HCT116 (cell line): ENCODE results near the gene DELE1. TPM values are rescaled to one million over a fixed set of nuclear protein-coding genes. Genes with fewer than 3 reads are reported as not detected.
A peak's percentile ranks its signal among the peaks of the same experiment; 100 is the strongest.

ENCODE experiments used
- ATAC-seq: fragments of 200-7000 bp; cut with Tn5 transposase; 2 replicates; pipeline ENCODE4 v1.9.1; 2020; ENCODE audit warnings: mild to moderate bottlenecking, moderate library complexity
- BruUV-seq: library from RNA; stranded (reverse); fragments of 400-500 nt; replicated peaks from 2 replicates; lab custom pipeline; 2021; lab: Mats Ljungman, UMichigan
- CTCF ChIA-PET: fragments of 300-600 bp; sonication (Branson Sonifier 250); formaldehyde crosslinking; loops from one replicate; lab custom pipeline; 2021; ENCODE audit warnings: antibody characterized with exemption; lab: Charles Lee
- POLR2A ChIA-PET: fragments of 300-600, 350-600 bp; sonication (Branson Sonifier 250); formaldehyde crosslinking; loops from one replicate; lab custom pipeline; 2021; ENCODE audit warnings: antibody characterized with exemption; lab: Charles Lee
- RAD21 ChIA-PET, 2 experiments: fragments of 300-600 bp; sonication (Branson Sonifier 250); formaldehyde crosslinking; loops; one replicate each; lab custom pipeline; 2023; ENCODE audit warnings: low total read pairs in 2 of 2; ENCODE audit not compliant: uncharacterized antibody in 2 of 2, unreplicated experiment in 2 of 2, low non-redundant PET in 1 of 2; lab: Charles Lee
- DNase-seq: peaks from one replicate; pipeline ENCODE4 v3.0.0-alpha.2; 2010; ENCODE audit warnings: low read depth, low spot score
- H2AFZ ChIP-seq: fragments of 200-600 bp; shearing (Covaris generic), sonication (generic); 2 replicates; pipeline ENCODE4 v1.6.1; 2017; ENCODE audit warnings: low read depth, mixed run types, mixed read lengths, antibody characterized with exemption, low read length; ENCODE audit not compliant: poor library complexity, severe bottlenecking
- H3K27ac ChIP-seq: 2 replicates; pipeline ENCODE4 v1.5.1; 2012; ENCODE audit warnings: low read depth, low read length
- H3K27me3 ChIP-seq: fragments of 200-600 bp; sonication (generic); 2 replicates; pipeline ENCODE4 v1.6.1; 2016; ENCODE audit warnings: mixed run types, low read length, mixed read lengths; ENCODE audit not compliant: insufficient read depth
- H3K36me3 ChIP-seq, 2 experiments: fragments of 200-500 bp in 1 of 2; fragments of 200-600 bp in 1 of 2; sonication (Bioruptor generic) in 1 of 2; sonication (generic) in 1 of 2; 2 replicates each; pipeline versions ENCODE4 v1.5.1 to v1.6.1; 2014 to 2016; ENCODE audit warnings: low read length in 2 of 2, inconsistent platforms in 1 of 2, mixed read lengths in 1 of 2, mixed run types in 1 of 2; ENCODE audit not compliant: insufficient read depth in 2 of 2, control insufficient read depth in 1 of 2
- H3K4me1 ChIP-seq, 2 experiments: fragments of 200-600 bp in 1 of 2; sonication (generic) in 1 of 2; 2 replicates each; pipeline versions ENCODE4 v1.5.1 to v1.6.1; 2012 to 2017; ENCODE audit warnings: low read length in 2 of 2, inconsistent platforms in 1 of 2, mild to moderate bottlenecking in 1 of 2, mixed read lengths in 1 of 2, mixed run types in 1 of 2, moderate library complexity in 1 of 2; ENCODE audit not compliant: insufficient read depth in 2 of 2, control insufficient read depth in 1 of 2
- H3K4me2 ChIP-seq: fragments of 200-600 bp; sonication (generic); 2 replicates; pipeline ENCODE4 v1.6.1; 2017; ENCODE audit warnings: mixed run types, low read length, mixed read lengths
- H3K4me3 ChIP-seq, 2 experiments: fragments of 200-600 bp in 1 of 2; sonication (generic) in 1 of 2; replicated peaks in 1 of 2; 2 replicates each; pipeline ENCODE4 v1.5.1; 2011 to 2016; ENCODE audit warnings: low read length in 2 of 2, control low read depth in 1 of 2, low read depth in 1 of 2, mild to moderate bottlenecking in 1 of 2, mixed read lengths in 1 of 2, mixed run types in 1 of 2
- H3K79me2 ChIP-seq: fragments of 200-600 bp; sonication (generic); 2 replicates; pipeline ENCODE4 v1.6.1; 2017; ENCODE audit warnings: mild to moderate bottlenecking, mixed run types, low read length, moderate library complexity, mixed read lengths; ENCODE audit not compliant: insufficient read depth
- H3K9ac ChIP-seq: fragments of 200-600 bp; sonication (generic); 2 replicates; pipeline ENCODE4 v1.6.1; 2016; ENCODE audit warnings: low read length, mixed read lengths
- H3K9me2 ChIP-seq: fragments of 200-600 bp; sonication (generic), shearing (Covaris generic); 2 replicates; pipeline ENCODE4 v1.6.1; 2017; ENCODE audit warnings: mixed run types, mild to moderate bottlenecking, moderate library complexity; ENCODE audit not compliant: insufficient read depth
- H3K9me3 ChIP-seq, 2 experiments: fragments of 200-500 bp in 1 of 2; fragments of 200-600 bp in 1 of 2; sonication (Bioruptor generic) in 1 of 2; sonication (generic) in 1 of 2; 2 replicates each; pipeline ENCODE4 v1.6.1; 2014 to 2017; ENCODE audit warnings: low read length in 2 of 2, mixed read lengths in 2 of 2, inconsistent platforms in 1 of 2, low read depth in 1 of 2, mild to moderate bottlenecking in 1 of 2, mixed run types in 1 of 2, moderate library complexity in 1 of 2; ENCODE audit not compliant: control insufficient read depth in 1 of 2, insufficient read depth in 1 of 2
- H4K20me1 ChIP-seq: fragments of 200-600 bp; sonication (generic), shearing (Covaris generic); 2 replicates; pipeline ENCODE4 v1.6.1; 2017; ENCODE audit warnings: mixed run types, mild to moderate bottlenecking, moderate library complexity; ENCODE audit not compliant: insufficient read depth
- CEBPB ChIP-seq: IDR thresholded peaks from 2 replicates; pipeline ENCODE4 v1.6.1; 2012; ENCODE audit warnings: low read depth
- EGR1 ChIP-seq: IDR thresholded peaks from 2 replicates; pipeline ENCODE4 v1.6.1; 2012; ENCODE audit warnings: low read depth
- EZH2 ChIP-seq: fragments of 200-600 bp; sonication (generic); IDR thresholded peaks from 2 replicates; pipeline ENCODE4 v1.6.1; 2017; ENCODE audit warnings: antibody characterized with exemption, mixed run types
- FOSL1 ChIP-seq: IDR thresholded peaks from 2 replicates; pipeline ENCODE4 v1.6.1; 2012; ENCODE audit warnings: low read depth
- SRF ChIP-seq: IDR thresholded peaks from 2 replicates; pipeline ENCODE4 v1.6.1; 2012; ENCODE audit warnings: low read depth
- TCF7L2 ChIP-seq: IDR thresholded peaks from 2 replicates; pipeline ENCODE4 v1.7.0; 2011; ENCODE audit warnings: borderline replicate concordance, inconsistent platforms; ENCODE audit not compliant: insufficient read depth, insufficient read length; ENCODE audit errors: extremely low read depth
- ZFX ChIP-seq: fragments of 450-650 bp; IDR thresholded peaks from 2 replicates; pipeline ENCODE4 v1.6.1; 2017
- intact Hi-C: fragments of 100-400 bp; cut with micrococcal nuclease; formaldehyde crosslinking; loops from 2 replicates; pipeline ENCODE4 v1.10.0; 2022
- total RNA-seq: library from RNA; stranded (reverse); gene quantifications from one replicate; pipeline ENCODE4 v1.2.1, GENCODE V29; 2021; ENCODE audit not compliant: unreplicated experiment
- TF ChIP-seq, protein P1 (sequence below): IDR thresholded peaks from 2 replicates; pipeline ENCODE4 v1.6.1; 2012

Gene DELE1
- total RNA-seq, 1 experiment from 2014 or later, result 74.1 TPM

DNA sequence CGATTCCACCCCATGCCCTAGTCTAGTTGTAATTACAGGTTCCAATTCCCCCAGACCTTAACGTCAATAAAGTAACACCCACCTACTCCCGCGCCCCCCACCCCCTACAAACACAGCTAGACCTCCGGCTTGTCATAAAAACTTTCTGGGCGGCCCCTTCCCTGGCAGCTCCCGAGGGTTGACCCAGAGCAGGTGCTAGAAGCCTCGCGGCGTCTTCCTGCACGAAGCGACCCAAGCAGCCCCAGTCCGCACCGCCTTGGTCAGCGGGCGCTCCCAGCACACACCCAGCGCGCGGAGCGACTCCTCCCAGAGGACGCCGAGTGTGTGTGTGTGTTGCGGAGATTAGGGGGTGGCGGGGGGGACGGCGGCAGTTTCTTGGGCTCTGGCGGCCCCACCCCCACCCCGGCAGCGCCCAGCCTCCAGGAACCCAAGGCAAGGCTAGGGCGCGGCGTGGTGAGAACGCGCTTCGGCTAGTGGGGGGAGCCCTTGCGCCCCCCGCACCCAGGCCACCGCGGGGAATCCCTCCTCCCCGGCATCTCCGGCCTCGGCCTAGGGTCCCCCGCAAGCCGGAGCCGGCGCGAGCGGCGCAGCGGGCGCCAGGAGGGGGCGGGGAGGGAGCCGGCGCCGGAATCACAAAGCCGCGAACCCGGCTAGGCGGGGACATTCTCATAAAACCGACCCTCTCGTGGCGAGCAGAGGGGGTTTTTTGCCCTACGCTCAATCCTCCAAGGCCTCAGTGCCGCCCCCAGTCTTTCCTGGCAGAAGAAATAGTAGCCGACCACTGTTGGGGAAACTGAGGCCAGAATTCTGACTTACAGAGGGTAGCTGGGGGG, 47.7 kb upstream of the DELE1 start:
- Histone ChIP-seq H3K9ac (peak overlapping the region; percentile 76), H3K27ac (peak overlapping the region; percentile 71; the same call in 1 of the 2 replicates), H3K36me3 (no peaks in the 10 kb centered on the region), H3K4me3 (peak overlapping the region; percentile 61 to 87), H3K27me3 (peaks cover 4% of the 10 kb centered on the region; the same call in 1 of the 2 replicates)
- RAD21 ChIA-PET, result interaction anchor here (0.7 to 1.1 kb wide), 3 partner anchors 35 to 211 kb away, joined by 3 to 5 read pairs (median 3); no protein-coding TSS in a partner anchor
- intact Hi-C loops, result loop anchor here (2.0 kb wide), 1 partner anchor 27 kb away; no protein-coding TSS in a partner anchor
- no peak for DNase-seq
- TF ChIP-seq FOSL1 (no peak), ZFX (0 out of 2 replicates have a peak, but pooled peaks have one; percentile 23), EGR1 (no peak), EZH2 (no peak), CEBPB (no peak), TCF7L2 (peak; percentile 8), SRF (no peak)
- TF ChIP-seq, protein P1, sequence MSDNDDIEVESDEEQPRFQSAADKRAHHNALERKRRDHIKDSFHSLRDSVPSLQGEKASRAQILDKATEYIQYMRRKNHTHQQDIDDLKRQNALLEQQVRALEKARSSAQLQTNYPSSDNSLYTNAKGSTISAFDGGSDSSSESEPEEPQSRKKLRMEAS, result no peak
- TF ChIP-seq, all 23 proteins: peak for 2
- H3K9me3 ChIP-seq, result no peaks in the 10 kb centered on the region
- peaks cover 21 to 63% of the 10 kb centered on the region in 2 experiments for H3K4me1 ChIP-seq
- no peaks in the 10 kb centered on the region for H3K9me2 ChIP-seq
- POLR2A ChIA-PET, result no interaction called here
- no peaks in the 10 kb centered on the region for H4K20me1 ChIP-seq
- no TSS peak for BruUV-seq
- ATAC-seq, result peak; percentile 35
- peaks cover 4% of the 10 kb centered on the region; the same call in 1 of the 2 replicates for H3K79me2 ChIP-seq
- peak overlapping the region; percentile 54 for H2AFZ ChIP-seq
- CTCF ChIA-PET, result interaction anchor here (0.5 kb wide), 1 partner anchor 284 kb away, joined by 3 read pairs; no protein-coding TSS in a partner anchor
- H3K4me2 ChIP-seq, result peak overlapping the region; percentile 98
